OCI-M2 (cell line): ENCODE data around the gene FRRS1.

Experiments used
- DNase-seq: peaks from one replicate; lab custom pipeline; 2025; ENCODE audit not compliant: unreplicated experiment; lab: John Stamatoyannopoulos, UW

Gene FRRS1

DNA sequence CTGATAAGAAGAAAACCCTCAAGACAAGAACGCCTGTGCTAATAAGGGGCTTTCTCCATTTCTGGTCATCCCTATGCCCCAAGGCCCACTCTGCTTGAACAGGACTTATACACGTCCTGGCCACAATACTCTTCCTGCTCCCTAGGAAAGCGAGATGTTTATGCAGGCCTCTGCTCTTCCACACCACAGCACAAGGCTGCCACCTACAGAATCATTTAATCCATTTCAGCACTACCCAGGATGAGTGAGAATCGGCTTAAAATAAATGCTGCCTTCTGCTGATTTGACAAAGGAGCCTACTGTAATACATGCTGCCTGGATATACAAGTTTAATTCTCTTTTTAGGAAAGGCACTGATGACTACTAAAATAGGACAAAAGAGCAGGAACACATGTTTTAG is 29.4 kb downstream of the FRRS1 start:
- DNase-seq: no peak

DNA sequence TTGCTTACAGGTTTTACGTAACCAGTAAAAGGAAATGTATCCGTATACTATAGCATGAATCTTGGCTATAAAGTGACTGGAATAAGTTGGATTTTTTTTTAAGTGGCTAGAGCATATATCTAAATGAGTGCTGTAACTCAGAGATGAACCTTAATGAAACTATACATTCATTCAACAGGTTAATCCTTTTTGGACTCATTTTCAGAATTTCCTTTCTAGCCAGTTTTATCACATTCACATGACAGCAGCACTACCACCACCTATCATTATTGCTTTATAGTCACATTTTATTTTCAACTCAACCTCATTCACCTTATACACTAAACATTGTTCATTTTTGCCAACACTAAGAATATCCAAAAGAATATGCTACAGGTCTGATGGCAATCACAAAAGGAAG is 30.6 kb downstream of the FRRS1 start:
- no peak for DNase-seq

DNA sequence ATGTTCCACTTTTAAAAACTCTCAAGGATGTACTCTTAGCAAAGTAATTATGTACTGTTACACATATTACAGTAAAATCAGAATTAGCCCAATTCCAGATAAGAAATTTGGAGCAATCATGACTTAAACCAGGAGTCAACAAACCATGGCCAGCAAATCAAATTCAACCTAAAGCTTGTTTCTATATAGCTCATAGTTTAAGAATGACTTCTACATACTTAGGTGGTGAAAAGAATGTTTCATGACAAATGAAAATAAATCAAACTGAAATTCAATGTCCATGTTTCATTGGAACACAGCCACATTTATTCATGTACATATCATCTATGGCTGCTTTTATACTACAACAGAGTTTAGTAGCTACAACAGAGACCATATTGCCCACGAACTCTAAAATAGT is 35.1 kb downstream of the FRRS1 start:
- no peak for DNase-seq

DNA sequence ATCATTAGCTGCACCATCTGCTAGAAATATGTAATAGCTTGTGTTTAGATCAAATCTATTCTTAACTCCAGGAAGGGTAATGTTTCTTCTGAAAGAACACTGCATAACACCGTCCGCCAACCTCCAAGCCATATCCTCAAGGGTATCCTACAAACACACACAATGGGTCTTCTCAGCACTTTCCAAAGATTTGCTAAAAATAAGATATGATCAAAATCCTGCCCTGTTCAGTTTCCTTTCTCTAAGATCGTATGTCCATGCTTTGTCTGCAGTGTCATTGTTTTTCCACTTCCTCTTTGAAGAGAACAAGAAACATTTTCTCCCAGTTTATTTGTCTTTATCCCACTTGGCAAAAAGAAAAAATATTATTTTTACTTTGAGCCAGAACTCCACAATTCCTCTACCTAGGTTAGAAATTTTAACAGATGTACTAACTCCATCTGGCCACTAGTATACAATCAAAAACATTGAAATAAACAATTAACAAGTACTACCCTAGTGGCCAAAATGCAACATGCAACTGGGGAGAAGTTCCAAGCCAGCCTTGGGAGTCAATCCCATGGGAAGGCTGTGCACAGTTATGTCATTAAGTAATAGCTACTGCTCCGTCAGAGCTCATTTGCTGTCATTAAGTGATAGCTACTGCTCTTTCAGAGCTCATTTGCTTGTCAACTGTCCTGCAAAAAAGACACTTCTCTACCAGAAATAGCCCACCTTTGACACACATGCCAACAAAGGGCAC is 37.8 kb downstream of the FRRS1 start:
- DNase-seq: no peak

DNA sequence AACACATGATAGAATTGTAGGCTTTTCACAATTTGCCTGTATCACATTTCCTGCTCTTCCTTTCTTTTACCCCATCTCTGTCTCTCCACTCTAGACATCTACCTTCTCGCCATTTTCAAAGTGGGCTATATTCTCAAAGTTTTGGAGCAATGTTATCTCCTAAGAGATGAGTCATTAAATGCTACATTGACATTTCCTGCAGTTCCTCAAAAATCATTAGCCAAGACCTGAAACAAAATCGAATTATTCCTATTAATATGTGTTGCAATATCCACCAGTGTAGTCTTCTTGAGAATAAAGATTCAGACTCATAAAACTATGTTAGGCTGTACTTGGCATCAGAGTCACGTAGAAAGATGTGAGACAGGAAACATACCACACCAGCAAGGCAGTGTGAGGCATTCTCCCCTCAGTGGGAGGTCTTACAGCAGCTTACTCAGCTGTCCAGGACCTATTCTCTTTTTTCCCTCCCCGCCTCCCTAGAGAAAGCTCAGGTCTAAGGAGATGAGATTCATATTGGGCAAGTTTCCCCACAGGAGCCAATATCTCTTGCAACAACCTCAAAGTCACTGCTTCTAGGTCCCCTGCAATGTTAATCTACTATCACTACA is 38.8 kb downstream of the FRRS1 start:
- DNase-seq: no peak

DNA sequence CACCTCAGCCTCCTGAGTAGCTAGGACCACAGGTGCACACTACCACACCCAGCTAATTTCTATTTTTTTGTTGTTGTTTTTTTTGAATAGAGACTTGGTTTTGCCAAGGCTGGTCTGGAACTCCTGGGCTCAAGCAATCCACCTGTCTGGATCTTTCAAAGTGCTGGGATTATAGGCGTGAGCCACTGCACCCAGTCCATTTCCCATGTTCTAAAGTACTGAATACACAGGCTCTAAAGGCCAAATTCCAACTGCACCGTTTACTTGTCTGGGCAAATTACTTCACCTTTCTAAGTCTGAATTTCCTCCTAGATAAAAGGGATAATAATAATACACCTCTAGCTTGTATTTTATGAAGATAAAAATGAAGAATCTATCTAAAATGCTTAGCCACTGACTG is 39.6 kb downstream of the FRRS1 start:
- no peak for DNase-seq

DNA sequence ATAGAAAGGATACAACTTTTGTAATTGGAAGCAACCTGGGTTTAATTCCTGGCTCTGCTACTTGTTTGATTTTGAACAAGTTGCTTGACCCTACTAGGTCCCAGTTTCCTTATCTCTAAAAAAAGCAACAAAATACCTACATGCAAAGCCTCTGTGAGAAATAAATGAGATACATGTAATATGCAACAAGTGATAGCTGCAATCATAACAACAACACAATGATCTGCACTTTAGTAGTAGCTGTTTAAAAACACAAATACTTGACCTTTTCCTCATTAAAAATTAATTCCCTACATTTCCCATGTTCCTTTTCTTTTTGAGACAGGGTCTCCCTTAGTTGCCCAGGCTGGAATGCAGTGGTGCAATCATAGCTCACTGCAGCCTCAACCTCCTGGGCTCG is 40.0 kb downstream of the FRRS1 start:
- DNase-seq: no peak

DNA sequence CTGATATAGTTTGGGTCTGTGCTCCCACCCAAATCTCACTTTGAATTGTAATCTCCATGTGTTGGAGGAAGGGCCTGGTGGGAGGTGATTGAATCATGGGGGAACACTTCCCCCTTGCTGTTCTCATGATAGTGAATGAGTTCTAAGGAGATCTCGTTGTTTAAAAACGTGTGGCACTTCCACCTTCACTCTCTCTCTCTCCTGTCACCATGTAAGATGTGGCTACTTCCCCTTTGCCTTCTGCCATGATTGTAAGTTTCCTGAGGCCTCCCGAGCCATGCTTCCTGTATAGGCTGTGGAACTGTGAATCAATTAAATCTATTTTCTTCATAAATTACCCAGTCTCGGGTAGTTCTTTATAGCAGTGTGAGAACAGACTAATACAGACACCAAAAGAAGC is 40.4 kb downstream of the FRRS1 start:
- no peak for DNase-seq

DNA sequence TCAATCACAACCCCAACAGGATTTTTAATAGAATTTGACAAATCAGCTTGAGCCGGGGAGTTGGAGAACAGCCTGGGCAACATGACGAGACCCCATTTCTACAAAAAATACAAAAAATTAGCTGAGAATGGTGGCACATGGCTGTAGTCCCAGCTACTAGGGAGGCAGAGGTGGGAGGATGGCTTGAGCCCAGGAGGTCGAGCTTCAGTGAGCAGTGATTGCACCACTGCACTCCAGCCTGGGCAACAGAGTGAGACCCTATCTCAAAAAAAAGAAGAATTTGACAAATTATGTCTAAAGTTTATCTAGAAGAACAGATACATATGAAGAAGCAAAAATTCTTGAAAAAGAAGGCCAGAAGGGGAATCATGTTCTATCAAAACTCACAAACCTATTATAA is 43.2 kb downstream of the FRRS1 start:
- DNase-seq: no peak

DNA sequence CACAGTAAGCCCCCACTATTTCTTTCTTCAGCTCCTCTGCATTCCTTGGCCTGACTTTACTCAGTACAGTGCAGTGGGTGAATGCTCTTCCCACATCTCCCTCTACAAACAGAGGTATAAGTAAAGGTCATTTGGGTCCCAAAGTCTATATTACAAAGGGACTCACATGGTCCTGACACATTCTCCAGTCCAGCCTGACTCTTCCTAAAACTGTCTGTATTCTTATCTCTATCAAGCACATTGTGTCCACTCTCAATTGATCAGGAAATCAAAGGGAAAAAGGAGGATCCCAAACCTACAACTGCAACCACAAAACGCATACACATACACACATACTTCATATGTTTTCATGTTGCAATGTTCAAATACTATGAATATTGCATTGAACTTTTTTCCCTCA is 49.4 kb downstream of the FRRS1 start:
- DNase-seq: no peak

DNA sequence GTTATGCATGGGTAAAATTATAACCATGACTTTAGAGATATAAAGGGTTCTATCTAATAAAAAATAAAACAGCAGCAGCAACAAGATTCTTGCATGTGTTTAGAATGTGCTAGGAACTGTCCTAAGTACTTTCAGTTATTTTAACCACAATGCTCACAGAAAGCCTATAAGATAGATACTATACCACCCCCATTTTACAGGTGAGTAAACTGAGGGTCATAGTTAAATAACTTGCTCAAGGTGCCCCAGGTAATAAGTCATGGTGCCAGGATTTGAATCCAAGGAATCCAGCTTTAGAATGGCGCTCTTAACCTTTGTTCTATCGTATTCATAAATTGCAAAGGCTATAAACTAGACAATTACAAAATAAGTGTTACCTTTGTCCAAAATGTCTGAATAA is 53.4 kb downstream of the FRRS1 start:
- no peak for DNase-seq

DNA sequence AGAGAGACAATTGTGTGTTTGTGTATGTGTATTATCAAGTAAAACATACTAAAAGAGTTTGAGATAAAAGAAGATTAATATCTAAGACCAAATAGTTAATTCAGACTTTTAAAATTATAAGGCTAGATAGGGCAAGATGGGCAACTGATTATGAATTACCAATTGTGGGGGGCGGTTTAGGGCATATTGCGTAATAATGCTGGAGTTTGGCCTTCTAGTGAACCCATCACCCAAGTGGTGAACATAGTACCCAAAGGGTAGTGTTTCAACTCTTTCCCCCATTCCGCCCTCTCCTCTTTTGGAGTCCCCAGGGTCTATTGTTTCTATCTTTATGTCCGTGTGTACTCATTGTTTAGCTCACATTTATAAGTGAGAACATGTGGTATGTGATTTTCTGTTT is 55.4 kb downstream of the FRRS1 start:
- DNase-seq: no peak

DNA sequence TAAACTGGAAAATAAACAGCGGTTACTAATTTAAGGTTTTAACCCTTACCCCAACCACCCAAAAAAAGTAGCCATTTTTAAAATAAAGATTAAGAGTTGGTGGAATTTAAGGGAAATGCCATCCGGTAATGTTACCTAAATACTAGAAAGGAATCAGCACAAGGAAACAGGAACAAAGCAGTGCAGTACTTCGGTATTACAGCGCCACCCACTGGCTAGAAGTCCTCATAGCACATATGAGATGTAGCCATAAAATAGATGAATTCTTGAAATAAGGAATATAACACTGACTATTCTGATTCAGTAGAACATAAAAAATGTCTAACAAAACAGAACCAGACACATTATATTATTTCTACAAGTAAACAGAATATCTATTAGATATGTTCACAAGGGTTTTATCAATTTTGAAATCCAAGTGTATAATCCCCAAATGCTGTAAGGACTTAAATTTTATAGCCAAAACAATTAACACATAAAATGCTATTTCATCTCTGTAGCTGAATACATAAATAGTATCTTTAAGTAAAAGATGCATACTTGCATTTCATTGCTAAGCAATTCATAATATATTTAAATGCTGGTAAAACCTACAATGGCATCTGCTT is 58.8 kb downstream of the FRRS1 start:
- DNase-seq: no peak

DNA sequence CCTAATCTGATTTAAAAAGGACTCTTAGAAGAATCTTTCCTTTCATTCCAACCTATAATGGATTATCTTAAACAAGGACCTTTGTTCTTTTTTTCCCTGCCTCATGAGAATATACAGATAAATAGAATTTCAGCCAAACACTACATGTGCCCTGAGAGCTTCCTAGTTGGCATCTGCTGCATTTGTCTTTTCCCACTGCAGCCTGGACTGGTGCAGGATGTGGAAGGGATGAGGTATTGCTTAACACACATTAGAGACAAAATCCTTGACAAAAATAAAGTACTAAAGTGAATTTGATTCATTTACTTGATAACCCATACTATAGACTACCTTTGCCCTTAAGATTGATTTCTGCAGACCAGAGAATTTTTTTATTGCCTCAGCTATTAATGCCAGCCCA is 61.0 kb downstream of the FRRS1 start:
- no peak for DNase-seq

DNA sequence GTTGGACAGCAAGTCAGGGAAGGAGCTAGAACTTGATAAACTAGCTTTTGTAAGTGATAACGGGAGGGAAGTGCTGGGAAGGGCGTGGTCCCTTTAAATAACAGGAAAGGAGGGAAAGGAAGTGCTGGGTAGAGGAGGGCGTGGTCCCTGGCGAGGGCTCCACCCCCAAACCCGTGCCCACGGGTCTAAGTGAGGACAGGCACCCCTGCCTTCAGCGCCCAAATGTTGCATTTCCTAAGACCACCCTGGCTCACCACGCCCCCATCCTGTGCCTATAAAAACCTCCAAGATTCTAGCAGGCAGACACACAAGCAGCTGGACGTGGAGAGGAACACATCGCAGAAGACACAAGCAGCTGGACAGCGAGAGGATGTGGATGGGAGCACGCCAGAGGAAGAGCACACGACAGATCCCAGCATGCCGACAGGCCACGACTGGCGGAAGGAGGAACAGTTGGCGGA is 62.0 kb downstream of the FRRS1 start:
- no peak for DNase-seq

DNA sequence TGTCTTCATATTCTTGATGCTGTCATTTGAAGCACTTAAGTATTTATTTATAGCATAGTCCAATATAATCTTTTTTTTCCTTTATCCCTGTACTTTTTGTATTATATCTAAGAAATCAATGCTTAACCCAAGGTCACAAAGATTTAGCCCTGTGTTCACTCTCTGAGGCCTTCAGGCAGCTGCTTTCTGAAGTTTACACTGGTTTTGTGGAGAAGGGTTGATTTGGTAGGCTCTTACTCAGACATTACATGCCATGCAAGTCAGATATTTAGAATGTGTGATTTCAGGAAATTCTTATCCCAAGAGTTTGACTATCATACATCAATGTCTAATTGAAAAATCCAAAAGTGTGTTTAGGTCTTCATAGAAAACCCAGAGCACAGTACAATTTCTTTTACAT is 64.2 kb downstream of the FRRS1 start:
- no peak for DNase-seq

DNA sequence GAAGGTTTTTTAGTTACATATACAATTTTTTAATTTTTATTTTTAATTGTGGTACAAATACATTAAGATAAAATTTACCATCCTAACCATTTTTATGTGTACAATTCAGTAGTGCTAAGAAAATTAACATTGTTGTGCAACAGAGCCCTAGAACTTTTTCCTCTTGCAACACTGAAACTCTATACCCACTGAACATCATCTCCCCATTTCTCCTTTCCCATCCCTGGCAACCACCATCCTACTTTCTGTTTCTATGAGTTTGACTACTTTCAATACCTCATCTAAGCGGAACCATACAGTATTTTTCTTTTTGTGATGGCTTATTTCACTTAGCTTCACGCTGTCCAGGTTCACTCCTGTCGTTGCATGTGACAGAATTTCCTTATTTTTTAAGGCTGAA is 66.4 kb downstream of the FRRS1 start:
- DNase-seq: no peak

DNA sequence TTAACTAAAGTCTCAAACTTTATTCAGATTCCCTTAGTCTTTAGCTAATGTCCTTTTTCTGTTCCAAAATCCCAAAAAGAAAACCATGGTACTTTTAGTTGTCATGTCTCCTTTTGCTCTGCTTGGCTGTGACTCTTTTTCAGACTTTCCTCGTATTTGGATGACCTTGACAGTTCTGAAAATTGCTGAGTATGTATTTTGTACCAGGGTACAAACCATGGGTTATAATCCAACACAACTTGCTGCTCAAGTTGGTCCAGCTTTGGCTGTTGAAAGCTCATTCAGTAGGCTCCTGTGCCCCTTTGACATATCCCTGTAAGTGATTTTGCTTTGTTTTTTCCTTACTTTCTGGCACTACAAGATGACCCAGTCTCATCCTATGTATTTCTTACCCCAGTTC is 68.9 kb downstream of the FRRS1 start:
- no peak for DNase-seq

DNA sequence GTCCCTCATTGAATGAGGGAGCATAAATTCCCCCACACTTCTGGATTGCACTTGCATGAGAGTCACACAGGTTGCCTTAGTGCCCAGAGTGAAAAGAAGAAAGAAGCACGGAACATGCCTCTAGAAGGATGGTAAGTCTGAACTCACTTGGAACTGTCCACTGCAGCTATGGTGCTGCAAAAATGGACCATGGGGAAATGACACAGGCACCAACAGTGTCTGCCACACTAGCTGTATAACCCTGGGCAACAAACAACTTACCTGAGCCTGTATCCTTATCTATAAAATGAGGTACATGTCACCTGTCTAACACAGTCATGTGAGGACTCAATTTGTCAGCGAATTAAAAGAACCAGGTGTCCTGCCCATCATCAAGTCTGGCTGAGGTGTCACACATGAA is 69.8 kb downstream of the FRRS1 start:
- no peak for DNase-seq

DNA sequence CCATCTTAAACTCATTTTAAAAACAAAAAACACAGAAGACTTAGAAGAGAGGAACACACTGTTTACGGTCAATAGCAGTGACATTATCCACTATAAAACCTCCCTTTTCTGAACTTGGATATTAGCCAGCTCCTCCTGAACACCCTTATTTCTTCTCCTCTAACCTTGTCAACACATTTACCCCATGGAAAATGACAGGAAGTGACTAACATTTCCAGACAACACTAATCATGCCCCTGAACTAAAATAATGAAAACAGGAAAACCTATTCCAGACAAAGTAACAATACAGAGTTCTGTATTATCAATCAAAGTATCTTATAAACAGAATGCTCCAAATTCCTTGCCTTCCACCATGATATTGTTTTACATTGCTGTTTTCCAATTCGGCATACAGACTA is 75.3 kb downstream of the FRRS1 start:
- DNase-seq: no peak

DNA sequence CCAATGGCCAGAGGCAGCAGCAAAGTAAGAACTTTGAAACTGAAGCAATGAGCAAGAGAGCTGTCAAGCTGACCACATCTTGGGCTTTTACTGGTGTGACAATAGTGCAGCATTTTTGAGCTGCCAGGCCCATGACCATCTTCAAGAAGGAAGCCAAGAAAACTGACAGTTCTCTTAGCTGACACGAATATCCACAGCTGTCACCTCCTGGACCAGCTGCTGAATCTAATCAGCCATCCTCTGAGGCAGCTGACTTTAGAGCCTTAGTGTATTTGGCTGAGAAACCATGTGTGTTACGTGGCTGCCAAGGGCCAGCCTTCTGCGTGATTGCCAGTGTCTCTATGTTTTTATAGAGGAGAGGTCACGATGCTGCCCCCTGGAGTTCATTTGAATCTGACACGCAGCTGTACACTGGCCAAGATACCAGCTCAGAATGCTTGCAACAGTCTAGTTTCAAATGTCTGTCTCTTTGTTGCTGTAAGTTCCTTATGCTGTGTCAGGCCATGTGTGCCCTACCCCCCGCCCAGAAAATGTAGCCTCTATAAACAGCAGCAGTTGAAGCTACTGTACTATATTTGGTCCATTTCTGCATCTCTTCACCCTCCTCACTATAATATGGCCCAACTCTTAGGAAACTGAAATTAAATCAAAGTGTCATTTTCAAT is 80.8 kb downstream of the FRRS1 start:
- no peak for DNase-seq

DNA sequence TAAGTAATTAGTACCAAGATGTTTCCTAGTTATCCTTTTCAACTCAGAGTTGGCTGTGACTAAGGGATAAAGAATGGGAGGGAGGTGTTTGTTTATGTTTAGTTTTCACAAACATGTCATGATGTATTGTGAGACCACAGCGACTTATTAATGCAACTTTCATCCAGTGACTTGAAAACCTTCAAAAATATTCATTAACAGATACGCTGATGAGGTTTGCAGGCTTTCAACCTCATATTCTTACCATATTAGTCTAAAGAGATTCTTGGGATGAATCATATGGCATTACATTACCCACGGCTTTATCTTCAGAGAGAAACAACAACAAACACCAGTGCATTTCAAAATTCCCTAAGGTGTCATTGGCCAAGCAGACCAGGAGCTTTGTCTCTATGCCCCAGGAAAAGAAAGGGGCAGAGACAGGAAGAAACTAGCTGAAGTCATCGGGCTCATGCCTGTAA is 84.1 kb downstream of the FRRS1 start:
- DNase-seq: no peak
